ENCODE measurements around the gene EPHA1.
A peak's percentile ranks its signal among the peaks of the same experiment; 100 is the strongest.

Gene EPHA1

DNA sequence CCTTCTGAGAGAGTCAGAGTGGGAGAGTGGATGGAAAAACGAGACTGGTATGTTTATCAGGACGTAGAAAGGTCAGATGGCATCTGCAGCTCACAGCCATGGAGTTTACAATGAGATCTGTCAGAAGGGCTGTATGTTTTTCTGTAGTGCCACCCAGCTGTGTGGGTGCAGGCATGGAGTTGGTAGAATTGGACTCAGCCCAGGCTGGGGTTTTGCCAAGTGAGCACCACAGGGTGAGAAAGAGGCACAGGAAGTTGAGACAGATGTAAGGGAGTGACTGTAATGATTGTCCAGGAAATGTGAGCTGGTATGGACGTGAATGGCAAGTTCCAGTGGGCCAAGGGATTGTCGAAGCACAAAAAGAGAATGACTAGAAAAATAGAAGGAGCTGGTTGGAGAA lies 36.6 kb downstream of the EPHA1 start:
- peak; percentile 73 for DNase-seq (ENCODE audit: low spot score)

DNA sequence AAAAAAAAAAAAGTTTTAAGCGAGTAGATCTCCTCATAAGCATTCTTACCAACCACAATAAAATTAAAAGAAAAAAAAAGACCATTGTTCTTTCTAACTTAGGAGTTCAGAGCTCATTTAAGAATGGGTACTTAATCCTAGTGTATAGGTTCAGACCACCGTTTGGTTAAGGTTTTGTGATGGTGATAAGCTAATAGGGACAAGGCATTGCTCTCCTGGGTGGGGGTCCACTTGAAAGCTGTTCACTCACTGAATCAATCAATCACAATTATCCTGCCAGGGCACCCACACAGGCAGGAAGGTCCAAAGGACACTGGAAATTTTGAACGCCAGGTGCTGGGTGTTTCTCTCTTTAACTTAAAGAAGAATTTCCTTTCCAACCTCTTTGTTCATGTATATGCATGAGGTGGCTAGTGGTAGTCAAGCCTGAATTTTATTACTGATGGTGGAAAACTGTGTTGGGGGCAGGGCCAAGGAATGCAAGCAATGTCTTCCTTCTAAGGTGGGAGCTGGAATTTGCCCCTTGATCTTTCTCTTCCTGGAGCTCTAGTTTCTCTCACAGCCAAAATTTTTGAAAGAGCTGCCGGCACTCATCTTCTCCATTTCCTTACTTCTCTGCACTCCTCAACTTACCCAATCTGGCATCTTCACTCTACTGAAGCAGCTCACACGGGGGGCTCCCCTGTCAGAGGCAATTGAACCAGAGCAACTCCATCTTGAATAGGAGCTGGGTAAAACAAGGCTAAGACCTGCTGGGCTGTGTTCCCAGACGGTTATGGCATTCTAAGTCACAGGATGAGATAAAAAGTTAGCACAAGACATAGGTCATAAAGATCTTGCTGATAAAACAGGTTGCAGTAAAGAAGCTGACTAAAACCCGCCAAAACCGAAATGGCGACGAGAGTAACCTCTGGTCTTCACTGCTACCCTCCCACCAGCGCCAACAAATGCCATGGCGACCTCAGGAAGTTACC lies 38.7 kb downstream of the EPHA1 start:
- DNase-seq (ENCODE audit: low spot score) = no peak

GRCh38 chr7:143368387-143368786 lies 40.3 kb downstream of the EPHA1 start:
- DNase-seq (ENCODE audit: low spot score) = no peak

GRCh38 chr7:143367972-143368371 lies 40.7 kb downstream of the EPHA1 start:
- no peak for DNase-seq (ENCODE audit: low spot score)

- DNase-seq (ENCODE audit: low spot score) = no peak
These were observed 45.4 kb downstream of the EPHA1 start for GRCh38 chr7:143363016-143363937.

- no peak for DNase-seq (ENCODE audit: low spot score)
These were observed 46.3 kb downstream of the EPHA1 start, which contains the start of gene FAM131B for GRCh38 chr7:143362131-143363015. Gene FAM131B (minus strand): TSS chr7:143362713. CDS start chr7:143362603, 110 bp downstream.

DNA sequence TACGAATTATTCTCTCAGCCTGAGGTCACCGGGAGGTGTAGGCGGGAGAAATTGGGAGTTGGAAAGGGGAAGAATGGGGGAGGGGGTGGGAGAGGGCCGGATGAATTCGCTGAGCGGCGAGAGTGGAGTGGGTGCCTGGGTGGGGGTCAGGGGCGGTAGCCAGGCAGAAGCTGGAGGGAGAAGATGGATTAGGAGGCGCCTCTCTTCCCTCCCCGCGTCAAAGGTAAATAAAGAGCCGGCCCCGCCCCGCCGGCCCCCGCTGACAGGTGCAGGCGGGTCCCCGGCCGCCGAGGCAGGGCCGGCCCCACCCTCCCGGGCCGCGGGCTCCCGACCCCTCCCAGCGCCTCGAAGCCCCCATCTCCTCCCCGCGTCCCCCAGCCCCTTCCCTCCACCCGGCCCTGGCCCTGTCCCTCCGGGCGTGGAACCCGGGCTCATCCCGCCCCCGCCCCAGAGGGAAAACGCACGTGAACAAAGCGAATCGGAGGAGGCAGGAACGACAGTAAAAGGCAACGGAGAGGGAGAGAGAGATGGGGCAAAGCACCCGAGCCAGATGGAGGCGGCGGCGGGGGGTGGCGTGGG lies 47.0 kb downstream of the EPHA1 start:
- DNase-seq (ENCODE audit: low spot score) = no peak

DNA sequence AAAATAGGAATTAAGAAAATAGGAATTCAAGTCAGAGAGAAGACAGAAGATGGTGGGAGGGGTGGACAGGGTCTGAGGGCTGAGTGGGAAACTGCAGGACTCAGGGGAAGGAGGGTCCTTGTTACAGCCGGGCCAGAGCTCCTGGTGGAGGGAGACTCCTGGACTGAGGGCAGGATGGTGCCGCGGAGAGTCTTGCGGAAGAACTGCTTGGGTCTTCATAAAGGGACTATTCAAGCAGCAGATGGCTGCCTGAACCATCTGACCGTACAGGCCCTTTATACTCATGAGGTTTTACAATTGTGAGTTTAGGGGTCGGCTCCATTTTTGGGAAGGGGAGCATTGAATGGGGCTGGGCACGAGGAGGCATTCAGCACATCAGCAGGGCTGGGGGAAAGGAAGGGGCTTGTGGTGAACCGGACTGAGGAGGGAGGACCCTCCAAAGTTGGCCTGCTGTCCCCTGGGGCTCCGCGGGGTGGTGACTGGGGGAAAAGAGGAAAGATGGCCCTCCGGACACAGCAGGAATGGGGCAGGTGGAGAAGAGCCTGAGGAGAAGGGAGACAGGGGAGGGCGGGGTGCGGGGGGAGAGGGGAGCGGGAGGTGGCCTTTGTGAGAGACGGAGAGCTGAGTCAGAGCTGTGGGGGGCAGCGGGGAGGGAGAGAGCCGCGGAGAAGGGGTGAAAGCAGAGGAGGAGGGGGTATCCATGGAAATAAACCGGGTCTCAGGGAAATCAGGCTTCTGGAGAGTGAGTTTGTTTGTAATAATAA lies 47.7 kb downstream of the EPHA1 start:
- no peak for DNase-seq (ENCODE audit: low spot score)

- no peak for DNase-seq (ENCODE audit: low spot score)
These were observed 48.8 kb downstream of the EPHA1 start for GRCh38 chr7:143359771-143360353.

GRCh38 chr7:143358626-143359025 lies 50.0 kb downstream of the EPHA1 start:
- DNase-seq (ENCODE audit: low spot score) = no peak

DNA sequence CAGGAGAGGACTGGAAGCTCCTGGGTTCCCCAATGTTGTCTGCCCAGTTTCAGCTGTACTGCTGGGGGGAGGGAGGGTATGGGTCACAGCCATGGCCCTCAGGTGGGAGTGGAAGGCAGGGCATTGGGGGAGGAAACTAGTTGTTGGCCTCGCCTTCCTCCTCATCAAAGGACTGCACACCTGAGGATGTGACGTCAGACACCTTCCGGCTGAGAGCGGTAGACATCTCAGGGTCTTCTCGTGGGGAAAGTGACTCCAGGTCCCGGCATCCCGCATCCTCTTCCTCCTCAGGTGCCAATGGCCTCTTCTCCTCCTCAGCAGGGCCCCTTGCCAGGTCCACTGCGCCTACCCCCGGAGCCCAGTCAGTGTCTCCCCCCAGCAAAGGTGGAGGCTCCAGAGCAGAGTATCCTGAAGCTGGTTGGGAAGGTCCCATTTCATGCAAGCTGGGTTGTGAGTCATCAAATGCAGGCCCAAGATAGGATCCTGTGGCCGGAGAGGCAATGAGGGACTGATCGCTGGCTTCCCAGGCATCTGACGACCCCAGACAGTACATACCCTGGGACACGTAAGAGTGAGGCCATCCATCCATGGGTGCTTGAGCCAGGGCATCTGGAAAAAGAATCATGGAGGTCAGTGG lies 52.1 kb downstream of the EPHA1 start:
- DNase-seq (ENCODE audit: low spot score) = no peak

DNA sequence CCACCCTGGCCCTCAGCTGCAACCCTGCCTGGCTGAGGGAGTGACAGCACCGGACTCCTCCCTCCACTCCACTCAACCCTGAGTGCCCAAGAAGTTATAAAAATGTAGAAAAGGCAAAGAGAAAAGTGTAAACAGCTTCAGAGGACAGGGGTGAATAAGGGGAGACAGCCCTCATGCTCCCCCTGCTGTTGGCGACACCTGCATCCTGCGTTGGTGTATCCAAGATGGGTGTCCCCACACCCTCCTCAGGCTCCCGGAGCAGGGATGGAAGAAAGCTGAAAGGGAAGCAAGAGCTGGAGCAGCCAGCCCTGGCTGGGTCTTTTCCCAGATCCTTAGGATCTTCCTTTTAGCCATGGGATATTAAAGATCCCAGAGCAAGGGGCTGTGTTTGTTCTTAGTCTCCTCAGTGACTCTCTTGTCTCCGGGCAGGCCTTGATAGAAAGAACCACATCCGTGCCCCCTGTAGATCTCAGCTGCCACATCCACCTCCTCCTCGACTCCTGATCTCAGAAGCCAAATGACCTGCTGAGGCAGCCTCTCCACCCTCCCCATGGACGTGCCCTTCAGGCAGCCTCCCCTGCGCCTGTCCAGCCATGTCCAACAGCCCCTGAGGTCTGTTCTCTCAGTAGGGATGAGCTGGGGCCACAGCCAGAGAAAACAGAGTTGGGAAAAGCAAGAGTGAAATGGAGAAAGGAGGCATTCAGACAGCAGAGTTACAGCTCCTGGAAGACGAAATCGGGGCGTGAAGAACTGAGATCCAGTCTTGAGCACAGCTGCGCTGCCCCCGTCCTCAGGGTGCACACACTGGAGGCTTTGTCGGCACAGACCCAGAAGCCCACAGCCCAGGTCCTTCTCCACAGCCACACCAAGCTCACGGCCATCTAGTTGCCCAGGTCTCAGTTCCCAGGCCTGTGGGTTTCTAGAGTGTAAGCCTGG lies 52.9 kb downstream of the EPHA1 start:
- DNase-seq (ENCODE audit: low spot score) = no peak

- no peak for DNase-seq (ENCODE audit: low spot score)
These were observed 53.7 kb downstream of the EPHA1 start for GRCh38 chr7:143354965-143355364.

- no peak for DNase-seq (ENCODE audit: low spot score)
These were observed 54.3 kb downstream of the EPHA1 start for GRCh38 chr7:143354376-143354775.

GRCh38 chr7:143352531-143353002 lies 56.1 kb downstream of the EPHA1 start:
- no peak for DNase-seq (ENCODE audit: low spot score)

DNA sequence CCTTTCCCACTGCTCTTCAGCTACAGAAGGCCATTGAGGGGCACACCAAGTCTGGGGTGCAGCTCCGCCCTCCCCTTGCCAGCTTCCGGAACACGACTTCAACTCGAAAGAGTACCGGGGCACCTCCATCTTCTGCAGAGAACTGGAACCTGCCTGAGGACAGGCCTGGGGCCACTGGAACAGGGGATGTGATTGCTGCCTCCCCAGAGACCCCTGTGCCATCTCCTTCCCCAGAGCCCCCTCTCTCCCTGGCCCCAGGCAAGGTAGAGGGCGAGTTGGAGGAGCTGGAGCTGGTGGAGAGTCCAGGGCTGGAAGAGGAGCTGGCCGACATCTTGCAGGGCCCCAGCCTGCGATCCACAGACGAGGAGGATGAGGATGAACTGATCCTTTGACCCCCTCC lies 57.1 kb downstream of the EPHA1 start:
- DNase-seq (ENCODE audit: low spot score) = no peak

DNA sequence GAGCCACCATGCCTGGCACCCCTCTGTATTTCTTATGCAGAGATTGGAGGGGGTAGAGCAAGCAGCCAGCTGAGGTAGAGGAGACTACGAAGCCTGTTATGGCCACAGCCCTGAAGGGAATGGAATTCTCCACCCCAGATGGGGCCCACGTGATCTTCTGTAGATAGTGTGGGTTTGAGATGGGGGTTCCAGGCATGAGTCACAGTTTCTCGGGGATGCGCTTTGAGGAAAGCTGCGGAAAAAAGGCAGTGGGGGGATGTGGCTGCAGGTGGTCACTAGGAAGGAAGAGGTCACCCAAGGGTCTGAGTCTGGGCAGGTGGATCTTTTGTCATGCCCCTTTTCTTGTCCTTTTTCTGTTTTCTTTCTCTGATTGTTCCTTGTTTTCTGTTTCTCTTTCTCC lies 57.6 kb downstream of the EPHA1 start:
- DNase-seq (ENCODE audit: low spot score) = no peak

DNA sequence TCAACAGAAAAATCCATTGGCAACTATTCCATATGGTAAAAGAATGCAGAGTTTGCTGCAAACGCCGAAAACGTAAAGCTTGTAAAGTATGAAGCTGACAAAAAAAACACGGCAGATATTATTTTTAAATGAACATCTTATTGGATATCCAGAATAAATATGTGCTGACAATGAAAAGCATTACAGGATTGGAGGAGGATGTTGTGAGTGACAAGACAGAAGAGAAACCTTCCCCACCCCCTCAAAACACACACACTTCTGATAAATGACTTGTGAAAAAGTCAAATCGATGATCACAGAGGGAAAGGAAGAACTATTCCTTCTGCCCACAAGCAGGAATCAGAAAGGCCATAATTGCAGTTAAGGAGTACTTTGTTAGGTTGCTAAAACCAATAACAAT lies 60.7 kb downstream of the EPHA1 start:
- DNase-seq (ENCODE audit: low spot score) = no peak

Data from CD4-positive, alpha-beta T cell treated with Interleukin-6 at 100 ng/mL for 8 hours (primary cell).